Activated CD8-positive, alpha-beta memory T cell treated with anti-CD3 and anti-CD28 coated beads for 1 hour (primary cell): Measurements from ENCODE around the gene HPS5.

ENCODE experiments used
- DNase-seq, 2 donors: peaks; one replicate each; pipeline ENCODE4 v3.0.0-alpha.2; 2020; ENCODE audit warnings: low read depth in 1 of 2; ENCODE audit errors: extremely low read depth in 1 of 2

Gene HPS5

GRCh38 chr11:18321578-18321968, 367 bp downstream of the HPS5 start:
- no peak for DNase-seq

- DNase-seq, result no peak
Measured at GRCh38 chr11:18320617-18321016, 1.3 kb downstream of the HPS5 start.

GRCh38 chr11:18319914-18320313, 2.0 kb downstream of the HPS5 start:
- DNase-seq, result no peak

- no peak for DNase-seq
Measured at GRCh38 chr11:18317551-18317950, 4.4 kb downstream of the HPS5 start.

- DNase-seq, result no peak
Measured at GRCh38 chr11:18315893-18316292, 6.0 kb downstream of the HPS5 start.

- no peak for DNase-seq
Measured at GRCh38 chr11:18314784-18315523, 7.0 kb downstream of the HPS5 start.

- no peak for DNase-seq
Measured at GRCh38 chr11:18313965-18314763, 7.8 kb downstream of the HPS5 start.

- no peak for DNase-seq
Measured at GRCh38 chr11:18312663-18313420, 9.1 kb downstream of the HPS5 start.

- DNase-seq, result no peak
Measured at GRCh38 chr11:18312012-18312411, 9.9 kb downstream of the HPS5 start.

- no peak for DNase-seq
Measured at GRCh38 chr11:18310800-18311340, 11.1 kb downstream of the HPS5 start.

GRCh38 chr11:18309691-18310090, 12.2 kb downstream of the HPS5 start:
- DNase-seq, result no peak

GRCh38 chr11:18308242-18308641, 13.7 kb downstream of the HPS5 start:
- DNase-seq, result no peak

GRCh38 chr11:18307461-18308139, 14.3 kb downstream of the HPS5 start:
- DNase-seq, result no peak

- no peak for DNase-seq
Measured at GRCh38 chr11:18304745-18305144, 17.2 kb downstream of the HPS5 start.

GRCh38 chr11:18299721-18300120, 22.2 kb downstream of the HPS5 start:
- no peak for DNase-seq

- no peak for DNase-seq
Measured at GRCh38 chr11:18295316-18295715, 26.6 kb downstream of the HPS5 start.

- no peak for DNase-seq
Measured at GRCh38 chr11:18294862-18295261, 27.1 kb downstream of the HPS5 start.

- no peak for DNase-seq
Measured at GRCh38 chr11:18288911-18289310, 33.0 kb downstream of the HPS5 start.

- no peak for DNase-seq
Measured at GRCh38 chr11:18285841-18286240, 36.1 kb downstream of the HPS5 start.

GRCh38 chr11:18282626-18283025, 39.3 kb downstream of the HPS5 start:
- DNase-seq, result no peak
